ENCODE data around the gene NUP85.

The NUP85 gene

DNA sequence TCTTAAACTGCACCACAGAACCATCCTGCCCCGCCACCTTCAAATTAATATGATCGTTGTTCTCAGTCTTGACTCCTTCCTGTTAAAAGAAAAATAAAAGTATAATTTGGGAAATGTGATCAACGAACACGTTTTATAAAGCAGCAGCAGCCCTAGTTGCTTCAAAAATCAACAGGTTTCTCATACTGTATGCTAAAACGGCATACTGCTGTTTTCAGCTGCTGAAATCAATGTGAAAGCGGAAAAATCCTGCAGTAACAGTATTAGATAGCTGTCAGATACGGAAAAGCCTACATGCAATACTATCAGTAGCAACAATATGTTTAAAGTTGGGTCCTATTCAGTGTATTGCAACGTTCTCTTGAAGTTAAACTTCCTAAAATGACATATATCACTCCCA is 24.4 kb upstream of the NUP85 start:
- Histone ChIP-seq H3K27me3 (no peaks in the 10 kb centered on the region), H3K4me1 (peaks cover 0 to 33% (median 19%) of the 10 kb centered on the region in 4 donors), H3K27ac (peak overlapping the region; percentile 98 to 99), H3K36me3 (peaks cover 6 to 39% (median 23%) of the 10 kb centered on the region in 3 donors), H3K4me3 (peak overlapping the region; percentile 99 to 100), H3K9me3 (no peaks in the 10 kb centered on the region)
- TF ChIP-seq CTCF (IDR thresholded peaks at IDR 0.05) = no peak
- intact Hi-C loops (cut with DNase I; ENCODE audit: low total_unique reads) = no loop called here
- DNase-seq = no peak

GRCh38 chr17:75181608-75182318 is 23.7 kb upstream of the NUP85 start:
- no peak for TF ChIP-seq CTCF (IDR thresholded peaks at IDR 0.05)
- H3K36me3 ChIP-seq = peaks cover 6 to 33% (median 16%) of the 10 kb centered on the region in 3 donors
- H3K4me3 ChIP-seq = peak overlapping the region; percentile 99 to 100
- intact Hi-C loops (cut with DNase I; ENCODE audit: low total_unique reads) = loop anchor here (2.0 kb wide), 1 partner anchor 23 kb away; the partner anchor contains the start of gene NUP85
- peak; percentile 23 to 67 for DNase-seq
- no peaks in the 10 kb centered on the region for H3K9me3 ChIP-seq
- peak overlapping the region; percentile 98 to 99 for H3K27ac ChIP-seq
- no peaks in the 10 kb centered on the region for H3K27me3 ChIP-seq
- H3K4me1 ChIP-seq = peaks cover 0 to 33% (median 19%) of the 10 kb centered on the region in 4 donors

GRCh38 chr17:75182319-75182568 is 23.2 kb upstream of the NUP85 start:
- H3K4me3 ChIP-seq = peak overlapping the region; percentile 99 to 100
- peak overlapping the region; percentile 98 to 99 for H3K27ac ChIP-seq
- no peaks in the 10 kb centered on the region for H3K9me3 ChIP-seq
- H3K4me1 ChIP-seq = peaks cover 0 to 33% (median 19%) of the 10 kb centered on the region in 4 donors
- intact Hi-C loops (cut with DNase I; ENCODE audit: low total_unique reads) = loop anchor here (2.0 kb wide), 1 partner anchor 23 kb away; the partner anchor contains the start of gene NUP85
- no peaks in the 10 kb centered on the region for H3K27me3 ChIP-seq
- H3K36me3 ChIP-seq = peaks cover 6 to 28% (median 15%) of the 10 kb centered on the region in 3 donors
- no peak for DNase-seq
- TF ChIP-seq CTCF (IDR thresholded peaks at IDR 0.05) = no peak

DNA sequence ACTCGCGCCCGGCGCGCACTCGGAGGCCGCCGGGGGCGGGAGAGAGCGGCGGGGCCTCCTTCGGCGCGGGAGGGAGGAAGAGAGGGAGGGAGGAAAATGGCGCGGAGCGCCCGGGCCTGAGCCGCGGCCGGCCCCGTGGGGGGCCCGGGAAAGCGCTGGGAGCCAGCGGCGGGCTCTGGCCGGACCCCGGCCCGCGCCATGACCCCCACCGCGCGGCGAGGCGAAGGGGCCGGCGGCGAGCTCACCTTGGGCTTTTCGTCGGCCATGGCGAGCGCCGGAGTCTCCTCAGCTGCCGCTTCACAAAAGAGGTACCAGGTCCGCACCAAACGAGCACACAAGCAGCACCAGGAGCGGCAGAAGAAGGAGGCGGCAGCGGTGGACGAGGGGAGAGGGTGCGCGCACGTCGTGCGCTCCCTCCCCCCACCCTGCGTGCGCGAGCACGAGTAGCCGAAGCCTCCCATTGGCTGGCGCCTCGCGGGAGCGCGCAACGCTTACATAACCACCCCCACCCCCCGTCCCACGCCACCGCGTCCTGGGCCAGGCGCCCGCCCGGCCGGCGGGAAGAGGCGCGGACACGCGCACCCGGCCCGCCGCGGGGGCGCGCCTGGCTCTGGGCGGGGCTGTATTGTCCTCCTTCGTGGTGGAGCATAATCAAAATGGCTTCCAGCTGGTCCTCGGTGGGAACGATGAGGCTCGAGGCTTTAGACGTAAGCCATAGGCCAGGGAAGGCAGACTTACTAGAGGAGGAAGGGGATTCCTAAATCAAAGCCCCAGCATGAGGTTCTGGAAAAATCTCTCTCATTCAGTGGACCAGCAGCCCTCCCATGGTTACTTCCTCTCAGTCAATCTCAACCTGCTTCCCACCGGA is 22.7 kb upstream of the NUP85 start, which contains the start of gene SUMO2:
TSS of gene SUMO2 (minus strand) at position 391 of the 868 bp plus-strand sequence. CDS start at position 266, 125 bp downstream.
- Histone ChIP-seq H3K4me1 (peaks cover 0 to 33% (median 19%) of the 10 kb centered on the region in 4 donors), H3K9me3 (no peaks in the 10 kb centered on the region), H3K27ac (peak within 1 kb of the TSS; percentile 98 to 99), H3K36me3 (peaks cover 6 to 23% (median 15%) of the 10 kb centered on the region in 3 donors), H3K27me3 (no peaks in the 10 kb centered on the region), H3K4me3 (peak within 1 kb of the TSS; percentile 99 to 100)
- TF ChIP-seq CTCF (IDR thresholded peaks at IDR 0.05) = peak; percentile 42 to 54
- intact Hi-C loops (cut with DNase I; ENCODE audit: low total_unique reads) = loop anchor here (2.0 kb wide), 1 partner anchor 22 kb away; the partner anchor contains the start of gene NUP85
- DNase-seq = peak; percentile 92 to 97

DNA sequence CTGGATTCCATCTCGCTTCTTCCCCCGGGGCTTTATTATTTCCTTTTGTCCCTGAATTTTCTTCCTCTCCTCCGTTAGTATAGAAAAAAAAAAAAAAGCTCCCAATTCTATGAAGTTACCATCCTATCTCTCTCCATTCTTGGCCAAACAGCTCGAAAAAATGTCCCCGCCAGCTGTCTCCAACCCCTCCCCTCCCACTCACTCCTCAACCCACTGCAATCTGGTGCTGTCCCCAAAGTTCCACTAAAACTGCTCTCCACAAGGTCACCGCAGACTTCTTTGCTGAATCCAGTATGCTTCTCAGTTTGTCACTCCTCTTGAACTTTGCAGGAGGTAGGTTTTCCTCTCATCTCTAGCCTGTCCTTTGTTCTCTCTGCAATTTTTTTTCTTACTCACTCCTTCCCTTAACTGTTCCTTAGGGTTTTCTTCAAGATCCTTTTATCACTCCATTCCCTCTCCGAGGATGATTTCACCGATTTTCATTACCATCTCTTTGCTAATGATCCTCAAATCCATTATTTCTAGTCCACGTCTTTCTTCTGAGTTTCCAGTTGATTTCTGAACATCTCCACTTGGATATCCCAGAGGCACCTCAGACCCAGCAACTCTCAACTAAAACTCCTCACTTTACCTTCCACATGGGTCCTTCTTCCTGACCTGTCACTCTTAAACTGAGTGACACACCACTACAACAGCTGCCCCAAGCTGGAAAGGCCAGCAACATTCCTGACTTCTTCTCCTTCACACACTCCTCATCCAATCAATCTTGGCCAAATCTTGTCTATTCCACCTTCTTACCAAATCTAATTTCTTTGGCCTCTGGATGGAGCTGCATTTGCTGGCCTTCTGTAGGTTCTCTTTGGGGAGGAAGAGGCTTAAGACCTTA is 21.2 kb upstream of the NUP85 start:
- no peak for TF ChIP-seq CTCF (IDR thresholded peaks at IDR 0.05)
- intact Hi-C loops (cut with DNase I; ENCODE audit: low total_unique reads) = loop anchor here (2.0 kb wide), 1 partner anchor 21 kb away; the partner anchor contains the start of gene NUP85
- Histone ChIP-seq H3K4me3 (no peak overlapping the region), H3K9me3 (no peaks in the 10 kb centered on the region), H3K27ac (peak overlapping the region in 1 of 2 donors; percentile 99), H3K4me1 (peaks cover 0 to 26% (median 19%) of the 10 kb centered on the region in 4 donors), H3K36me3 (peaks cover 5 to 10% (median 6%) of the 10 kb centered on the region in 3 donors), H3K27me3 (no peaks in the 10 kb centered on the region)
- no peak for DNase-seq
